GM12801 (cell line): ENCODE data around the gene SUGP1.

ENCODE experiments used
- CTCF ChIP-seq: IDR thresholded peaks from one replicate; pipeline ENCODE4 v1.5.1; 2011; ENCODE audit warnings: control low read depth; ENCODE audit not compliant: insufficient read length; ENCODE audit errors: extremely low read depth

The SUGP1 gene

GRCh38 chr19:19338082-19338481, 17.8 kb upstream of the SUGP1 start:
- TF ChIP-seq CTCF = no peak

DNA sequence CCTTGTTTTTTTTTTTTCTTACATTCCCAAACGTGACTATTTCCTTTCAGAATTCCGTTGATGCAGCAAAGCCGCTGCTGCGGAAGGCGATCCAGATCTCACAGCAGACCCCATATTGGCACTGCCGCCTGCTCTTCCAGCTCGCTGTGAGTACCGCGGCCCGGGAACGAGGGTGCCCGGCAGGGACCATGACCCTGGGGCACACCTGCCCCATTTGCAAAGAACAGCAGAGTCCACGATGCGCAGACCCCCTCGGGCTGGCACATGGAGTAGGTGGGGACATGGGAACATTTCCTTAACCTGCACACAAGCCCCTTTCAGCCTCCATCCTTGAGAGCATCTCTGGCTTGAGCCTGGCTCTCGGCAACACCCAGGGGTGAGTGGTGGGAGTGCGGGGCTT, 16.8 kb upstream of the SUGP1 start:
- no peak for TF ChIP-seq CTCF

- no peak for TF ChIP-seq CTCF
These were observed 16.3 kb upstream of the SUGP1 start for GRCh38 chr19:19336597-19336996.

GRCh38 chr19:19335408-19336158, 15.3 kb upstream of the SUGP1 start:
- no peak for TF ChIP-seq CTCF

DNA sequence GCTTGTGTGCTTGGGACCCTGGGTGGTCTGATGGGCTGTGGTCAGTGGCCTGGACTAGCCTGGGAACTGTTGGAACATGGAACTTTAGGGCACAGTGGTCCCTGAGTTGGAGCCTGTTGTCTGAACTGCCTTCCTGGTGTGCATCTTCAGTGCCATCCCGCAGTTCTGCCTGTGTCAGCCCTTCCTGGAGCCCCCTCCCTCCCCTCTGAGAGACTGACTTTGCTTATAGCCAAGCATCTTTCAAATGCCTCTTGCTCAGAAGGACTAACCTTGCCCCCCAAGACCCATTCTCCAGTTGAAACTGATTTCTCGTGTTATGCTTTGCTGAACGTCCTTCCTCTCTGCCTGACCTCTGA, 14.7 kb upstream of the SUGP1 start:
- no peak for TF ChIP-seq CTCF

DNA sequence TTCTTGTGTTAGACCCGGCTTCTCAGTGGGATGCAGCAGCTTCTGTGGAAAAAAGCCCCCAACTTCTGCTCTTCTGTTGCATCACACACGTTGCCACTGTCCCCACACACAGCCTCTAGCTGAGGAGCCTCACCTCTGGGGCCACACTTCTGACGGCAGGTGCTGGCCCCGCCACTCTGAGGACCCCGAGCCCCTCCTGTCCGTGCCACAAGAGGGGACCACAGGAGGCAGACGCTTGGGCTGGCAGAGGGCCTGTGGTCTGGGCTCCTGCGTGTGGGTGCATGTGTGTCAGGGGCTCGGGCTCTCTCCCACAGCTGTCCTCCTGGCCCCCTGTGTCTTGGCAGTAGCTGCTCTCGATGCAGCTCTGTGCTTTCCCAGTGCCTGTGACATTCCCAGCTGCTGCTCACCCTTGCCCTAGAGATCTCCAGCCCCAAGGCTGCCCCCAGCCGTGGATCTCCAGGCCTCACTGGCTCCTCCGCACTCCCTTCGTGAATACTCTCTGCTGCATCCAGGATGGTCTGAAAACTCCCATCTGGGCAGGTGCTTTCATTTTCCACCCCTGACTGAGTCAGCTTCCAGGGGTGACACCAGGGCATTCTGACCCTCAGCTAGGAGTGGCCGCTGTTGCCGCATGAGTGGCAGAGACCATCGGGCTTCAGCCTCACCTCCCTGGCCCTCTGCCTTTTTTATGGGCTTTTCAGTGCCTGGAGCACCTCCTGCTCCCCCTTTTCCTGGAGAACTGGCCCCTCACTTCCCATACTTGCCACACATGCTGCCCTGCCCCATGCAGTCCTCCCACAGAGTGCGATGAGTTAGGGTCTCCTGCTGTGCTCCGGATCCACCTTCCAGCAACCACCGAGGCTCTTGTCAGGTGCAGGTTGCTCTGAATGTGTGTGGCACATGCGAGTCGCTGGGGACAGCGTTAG, 14.0 kb upstream of the SUGP1 start:
- no peak for TF ChIP-seq CTCF

- TF ChIP-seq CTCF = no peak
These were observed 8.8 kb upstream of the SUGP1 start for GRCh38 chr19:19329126-19329525.
